Testis (tissue), 3 donors: ENCODE results near the gene STUM. TPM values are rescaled to one million over a fixed set of nuclear protein-coding genes. Genes with fewer than 3 reads are reported as not detected.
"Not testable (repeated sequence)": the region's sequence is repeated elsewhere in the genome, so short reads cannot be mapped to it uniquely, and the experiment has no call there.

Source experiments
- DNase-seq: peaks from one replicate; pipeline ENCODE4 v3.0.0-alpha.2; 2019
- H3K27ac ChIP-seq, 2 donors: fragments of 200-600 bp; sonication (generic); one replicate each; pipeline ENCODE4 v1.5.1; 2019
- H3K27me3 ChIP-seq: fragments of 200-600 bp; sonication (generic); one replicate; pipeline ENCODE4 v1.5.1; 2019
- H3K36me3 ChIP-seq: fragments of 200-600 bp; sonication (generic); one replicate; pipeline ENCODE4 v1.5.1; 2017; ENCODE audit warnings: low read depth; ENCODE audit errors: missing control alignments
- H3K4me1 ChIP-seq: fragments of 200-600 bp; sonication (generic); one replicate; pipeline ENCODE4 v1.5.1; 2019
- H3K4me3 ChIP-seq, 2 donors: fragments of 200-600 bp; sonication (generic); one replicate each; pipeline ENCODE4 v1.5.1; 2017 to 2019
- H3K9me3 ChIP-seq: fragments of 200-600 bp; sonication (generic); one replicate; pipeline ENCODE4 v1.5.1; 2017
- CTCF ChIP-seq, 3 experiments: fragments of 450-650 bp in 2 of 3; fragments of 200-600 bp in 1 of 3; sonication (generic) in 1 of 3; IDR thresholded peaks; one replicate each; pipeline ENCODE4 v1.5.1; 2016 to 2019; ENCODE audit warnings: antibody characterized with exemption in 3 of 3, mild to moderate bottlenecking in 2 of 3, moderate library complexity in 1 of 3
- POLR2A ChIP-seq: fragments of 450-650 bp; IDR thresholded peaks from one replicate; pipeline ENCODE4 v1.6.1; 2017; ENCODE audit warnings: antibody characterized with exemption, mild to moderate bottlenecking, moderate library complexity
- WGBS, 2 donors: methylation state at CpG; one replicate each; pipeline ENCODE4 v1.1.5; 2018; 5-methylcytosine and 5-hydroxymethylcytosine counted together
- intact Hi-C: fragments of 100-400 bp; cut with DNase I; formaldehyde crosslinking; loops from one replicate; pipeline ENCODE4 v1.15.1; 2023; ENCODE audit warnings: low total_unique reads
- polyA plus RNA-seq: library from polyadenylated mRNA; stranded (reverse); fragments of 350-450 nt; fragmentation: Illumina TruSeq; extraction: RNeasy Lipid Tissue Mini Kit (QIAGEN cat#74804); gene quantifications from one replicate; pipeline ENCODE4 v1.2.3, GENCODE V29; 2014; ENCODE audit warnings: low read depth, low replicate concordance; ENCODE audit not compliant: insufficient read depth
- total RNA-seq, 2 donors: library from RNA; depleted of rRNA; stranded (reverse); fragments of >200 nt; gene quantifications; one replicate each; pipeline ENCODE4 v1.2.3, GENCODE V29; 2016

The STUM gene
- total and polyA plus RNA-seq, 3 donors from 2014 or later: 2.5 to 4.5 (median 3.7) TPM

DNA sequence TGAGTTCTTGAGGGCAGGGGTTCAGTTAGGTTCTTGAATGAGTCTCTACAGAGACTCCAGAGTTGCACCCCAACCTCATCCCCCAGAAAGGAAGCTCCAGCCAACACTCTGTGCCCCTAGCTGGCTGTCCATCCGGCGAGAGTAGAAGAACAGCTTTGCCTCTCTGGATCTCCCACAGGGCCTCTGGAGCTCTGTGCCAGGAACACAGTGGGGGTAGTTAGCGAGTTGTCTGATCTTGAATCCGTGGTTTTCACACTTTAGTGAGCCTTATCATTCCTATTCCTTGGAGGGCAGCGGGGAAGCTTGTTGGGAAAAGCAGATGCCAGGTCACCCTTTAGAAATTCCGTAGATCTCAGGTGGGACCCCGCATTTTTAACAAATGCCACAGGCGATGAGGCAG, 45.0 kb downstream of the STUM start:
- peaks cover 12% of the 10 kb centered on the region for H3K4me1 ChIP-seq
- intact Hi-C loops: no loop called here
- H3K27me3 ChIP-seq: no peaks in the 10 kb centered on the region
- no peak for DNase-seq
- 81 to 95% methylated on average over 6 to 8 of the region's 8 CpGs for WGBS, 2 donors
- no peaks in the 10 kb centered on the region for H3K36me3 ChIP-seq
- H3K27ac ChIP-seq: no peak overlapping the region
- H3K9me3 ChIP-seq: no peaks in the 10 kb centered on the region
- no peak overlapping the region for H3K4me3 ChIP-seq
- TF ChIP-seq POLR2A: no peak

- Histone ChIP-seq H3K27ac (no peak overlapping the region), H3K4me1 (no peaks in the 10 kb centered on the region)
- WGBS, 2 donors: 91% methylated on average over 12 to 16 of the region's 16 CpGs
These were observed 48.1 kb downstream of the STUM start for GRCh38 chr1:226596531-226597165.

DNA sequence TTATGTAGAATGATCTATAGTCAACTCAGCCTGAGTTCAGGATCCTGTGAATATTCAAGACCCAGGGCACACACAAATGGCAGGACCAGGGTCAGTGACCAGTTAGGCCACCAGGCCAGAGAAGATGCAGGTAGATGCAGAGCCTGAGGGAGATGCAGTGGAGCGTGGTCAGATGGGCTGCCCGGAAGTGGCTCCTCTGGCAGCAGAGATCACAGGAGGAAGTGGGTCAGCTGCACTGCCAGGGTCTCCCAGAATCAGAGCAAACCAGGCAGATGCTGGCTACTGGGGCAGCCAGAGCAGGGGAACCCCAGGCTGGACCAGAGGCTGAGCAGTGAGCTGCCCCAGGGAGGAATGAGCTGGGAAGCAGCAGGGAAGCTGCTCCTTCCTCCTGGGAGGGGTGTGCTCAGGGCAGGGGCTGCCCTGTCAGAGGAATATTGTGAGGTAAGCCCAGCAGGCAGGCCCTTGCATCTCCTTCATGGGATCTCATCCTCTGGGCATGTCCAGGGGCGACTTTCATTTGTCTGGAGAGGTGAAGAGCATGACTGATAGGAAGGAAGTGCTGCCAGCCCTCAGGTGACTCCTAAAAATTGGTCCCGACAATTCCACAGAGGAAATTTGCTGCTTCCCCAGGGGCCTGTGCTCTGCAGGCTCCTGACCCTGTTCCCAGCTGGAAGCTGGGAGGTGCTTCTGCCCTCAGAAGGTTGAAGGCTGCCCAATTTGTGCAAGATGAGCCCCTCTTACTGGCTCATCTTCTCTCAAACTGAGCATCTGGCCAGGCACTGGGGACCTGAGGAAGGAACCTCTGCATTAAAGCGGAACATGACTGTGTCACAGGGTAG, 49.3 kb downstream of the STUM start:
- Histone ChIP-seq H3K4me1 (peaks cover 5% of the 10 kb centered on the region), H3K27me3 (no peaks in the 10 kb centered on the region), H3K36me3 (no peaks in the 10 kb centered on the region), H3K4me3 (no peak overlapping the region), H3K27ac (no peak overlapping the region), H3K9me3 (no peaks in the 10 kb centered on the region)
- intact Hi-C loops: no loop called here
- WGBS, 2 donors: 94% methylated on average over 5 of the region's 5 CpGs
- TF ChIP-seq CTCF (IDR thresholded peaks at IDR 0.05) (no peak), POLR2A (no peak)
- no peak for DNase-seq

More at GRCh38 chr1:226596531-226597165, 48.1 kb downstream of the STUM start:
- H3K4me3 ChIP-seq: no peak overlapping the region
- no peaks in the 10 kb centered on the region for H3K9me3 ChIP-seq
- no peak for TF ChIP-seq CTCF (IDR thresholded peaks at IDR 0.05)
- TF ChIP-seq POLR2A: no peak
- DNase-seq: no peak
- no peaks in the 10 kb centered on the region for H3K27me3 ChIP-seq
- no peaks in the 10 kb centered on the region for H3K36me3 ChIP-seq
- intact Hi-C loops: no loop called here

DNA sequence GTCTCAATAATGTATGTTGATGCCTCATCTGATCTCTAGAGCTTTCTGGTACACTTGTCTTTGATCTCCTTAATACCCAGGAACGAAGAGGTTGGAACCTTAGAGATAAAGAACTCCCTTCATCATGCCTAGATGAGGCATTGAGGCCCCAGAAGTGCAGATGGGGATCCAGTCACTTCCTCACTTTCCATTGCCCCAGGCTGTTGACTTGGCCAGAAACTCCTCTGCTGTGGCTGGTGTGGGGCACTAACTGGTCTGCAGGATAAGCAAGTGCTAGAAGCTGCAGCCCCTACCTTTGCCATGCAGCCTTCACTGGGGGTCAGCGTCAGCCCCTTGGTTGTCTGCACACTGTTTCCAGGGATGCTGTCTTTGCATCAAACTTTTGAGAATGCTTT, 49.9 kb downstream of the STUM start:
- no peaks in the 10 kb centered on the region for H3K36me3 ChIP-seq
- DNase-seq: no peak
- no peak for TF ChIP-seq POLR2A
- TF ChIP-seq CTCF (IDR thresholded peaks at IDR 0.05): no peak
- no peak overlapping the region for H3K27ac ChIP-seq
- intact Hi-C loops: no loop called here
- H3K4me1 ChIP-seq: peaks cover 9% of the 10 kb centered on the region
- 94 to 97% methylated on average over 2 of the region's 2 CpGs for whole genome bisulfite sequencing, 2 donors
- no peaks in the 10 kb centered on the region for H3K9me3 ChIP-seq
- no peaks in the 10 kb centered on the region for H3K27me3 ChIP-seq
- no peak overlapping the region for H3K4me3 ChIP-seq

DNA sequence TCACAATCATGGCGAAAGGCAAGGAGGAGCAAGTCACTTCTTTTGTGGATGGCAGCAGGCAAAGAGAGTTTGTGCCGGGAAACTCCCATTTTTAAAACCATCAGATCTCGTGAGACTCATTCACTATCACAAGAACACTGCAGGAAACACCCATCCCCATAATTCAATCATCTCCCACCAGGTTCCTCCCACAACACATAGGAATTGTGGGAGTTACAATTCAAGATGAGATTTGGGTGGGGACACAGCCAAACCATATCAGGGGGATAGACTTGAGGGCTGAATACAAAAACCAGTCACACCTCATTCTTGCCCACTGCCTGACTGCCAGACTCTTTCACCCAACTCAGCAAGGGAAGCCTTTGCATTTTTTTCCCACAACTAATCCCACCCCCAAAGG, 50.4 kb downstream of the STUM start:
- DNase-seq, intact Hi-C loops, H3K9me3 ChIP-seq, H3K27me3 ChIP-seq, H3K27ac ChIP-seq, H3K36me3 ChIP-seq, H3K4me3 ChIP-seq: not testable (repeated sequence)
- 90 to 92% methylated on average over 3 of the region's 3 CpGs for WGBS, 2 donors
- H3K4me1 ChIP-seq: peaks cover 14% of the 10 kb centered on the region
